GM10266 (cell line): ENCODE results near the gene CARS2.
"Not testable (repeated sequence)": the region's sequence is repeated elsewhere in the genome, so short reads cannot be mapped to it uniquely, and the experiment has no call there.

Experiments used
- DNase-seq: peaks from one replicate; pipeline ENCODE4 v3.0.0; 2012; ENCODE audit errors: extremely low spot score
- CTCF ChIP-seq: IDR thresholded peaks from 2 replicates; pipeline ENCODE4 v1.5.1; 2012; ENCODE audit warnings: mild to moderate bottlenecking, low read depth; ENCODE audit not compliant: control insufficient read depth, insufficient read depth; ENCODE audit errors: missing control alignments

Gene CARS2

GRCh38 chr13:110726726-110727125 lies 20.8 kb upstream of the CARS2 start:
- TF ChIP-seq CTCF: no peak
- no peak for DNase-seq

- not testable (repeated sequence) for DNase-seq
Observed at GRCh38 chr13:110726153-110726552, 20.2 kb upstream of the CARS2 start.

GRCh38 chr13:110723598-110723997 lies 17.7 kb upstream of the CARS2 start:
- no peak for TF ChIP-seq CTCF
- no peak for DNase-seq

GRCh38 chr13:110722971-110723370 lies 17.1 kb upstream of the CARS2 start:
- TF ChIP-seq CTCF: no peak
- DNase-seq: no peak

- DNase-seq: no peak
- TF ChIP-seq CTCF: no peak
Observed at GRCh38 chr13:110719036-110719710, 13.3 kb upstream of the CARS2 start.

GRCh38 chr13:110716247-110716515 lies 10.3 kb upstream of the CARS2 start:
- no peak for TF ChIP-seq CTCF
- no peak for DNase-seq

GRCh38 chr13:110715395-110716246 lies 9.7 kb upstream of the CARS2 start:
- DNase-seq: peak; percentile 98
- peak; percentile 27 for TF ChIP-seq CTCF
